Stimulated activated CD8-positive, alpha-beta memory T cell treated with anti-CD3 and anti-CD28 coated beads, Interleukin-15, amount 100 ng/mL, for 4 hours (primary cell): ENCODE measurements around the gene GTPBP4.

Experiments
- DNase-seq, 2 donors: peaks; one replicate each; pipeline ENCODE4 v3.0.0-alpha.2; 2020; ENCODE audit warnings: low read depth in 2 of 2

Gene GTPBP4

DNA sequence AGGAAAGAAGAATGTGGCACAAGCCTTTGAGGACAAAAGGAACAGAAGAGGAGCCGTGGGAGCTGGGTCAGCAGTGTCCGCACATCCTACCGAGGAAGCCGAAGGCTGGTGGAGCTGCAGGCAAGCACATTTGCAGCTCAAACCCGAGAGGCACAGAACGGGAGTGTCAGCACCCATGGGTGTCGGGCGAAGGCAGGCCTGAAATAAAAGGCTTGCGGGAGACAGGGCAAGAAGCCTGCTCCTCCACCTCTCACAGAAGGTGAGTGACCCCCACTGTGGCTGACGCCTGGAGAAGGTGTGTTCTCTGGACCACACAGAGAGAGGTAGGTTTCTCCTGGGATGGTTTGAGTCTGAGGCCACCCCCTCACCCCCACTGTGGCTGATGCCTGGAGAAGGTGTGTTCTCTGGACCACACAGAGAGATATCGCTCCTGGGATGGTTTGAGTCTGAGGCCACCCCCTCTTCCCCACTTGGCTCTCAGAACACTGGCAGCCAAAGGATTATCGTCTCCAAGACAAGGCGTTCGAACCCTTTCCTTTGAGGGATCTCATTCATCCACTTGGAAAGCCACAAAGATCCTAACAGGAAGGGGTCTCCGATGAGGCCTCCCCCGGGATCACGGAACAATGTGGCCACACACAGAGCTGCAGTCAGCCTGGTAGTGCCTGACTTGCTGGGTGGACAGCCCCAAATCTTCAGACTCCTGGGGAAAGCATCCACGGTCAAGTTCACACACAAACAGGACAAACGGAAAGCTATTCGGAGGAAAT, 21.6 kb upstream of the GTPBP4 start:
- no peak for DNase-seq

DNA sequence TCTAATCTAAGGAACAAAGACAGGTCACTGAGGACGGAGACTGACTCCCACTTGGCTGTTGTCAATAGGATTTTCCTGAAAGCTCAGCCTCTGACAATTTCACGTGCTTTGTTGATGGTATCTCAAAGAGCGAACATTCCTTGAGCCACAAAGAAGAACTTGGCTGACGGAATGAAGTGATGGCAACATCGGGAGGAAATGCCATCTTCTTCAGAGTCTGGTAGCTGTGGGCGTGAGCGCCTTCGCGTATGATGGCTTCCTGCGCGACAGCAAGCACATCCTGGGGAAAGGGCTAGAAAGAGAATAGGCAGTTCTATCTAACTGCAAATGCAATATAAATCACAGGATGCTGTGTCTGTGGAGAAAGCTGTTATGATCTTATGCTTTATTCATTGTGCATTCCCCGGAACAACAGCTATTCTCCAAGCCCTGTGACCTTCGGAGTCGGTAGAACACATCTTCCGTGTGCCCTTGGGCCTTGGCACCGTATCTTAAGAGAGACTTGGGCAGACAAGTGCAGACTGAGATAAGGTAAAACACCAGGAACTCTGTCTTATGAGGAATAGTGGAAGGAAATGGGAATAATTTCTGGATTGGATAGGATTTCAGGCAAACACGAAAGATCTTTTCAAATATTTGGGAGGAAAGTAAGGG, 19.6 kb upstream of the GTPBP4 start:
- DNase-seq, result no peak

DNA sequence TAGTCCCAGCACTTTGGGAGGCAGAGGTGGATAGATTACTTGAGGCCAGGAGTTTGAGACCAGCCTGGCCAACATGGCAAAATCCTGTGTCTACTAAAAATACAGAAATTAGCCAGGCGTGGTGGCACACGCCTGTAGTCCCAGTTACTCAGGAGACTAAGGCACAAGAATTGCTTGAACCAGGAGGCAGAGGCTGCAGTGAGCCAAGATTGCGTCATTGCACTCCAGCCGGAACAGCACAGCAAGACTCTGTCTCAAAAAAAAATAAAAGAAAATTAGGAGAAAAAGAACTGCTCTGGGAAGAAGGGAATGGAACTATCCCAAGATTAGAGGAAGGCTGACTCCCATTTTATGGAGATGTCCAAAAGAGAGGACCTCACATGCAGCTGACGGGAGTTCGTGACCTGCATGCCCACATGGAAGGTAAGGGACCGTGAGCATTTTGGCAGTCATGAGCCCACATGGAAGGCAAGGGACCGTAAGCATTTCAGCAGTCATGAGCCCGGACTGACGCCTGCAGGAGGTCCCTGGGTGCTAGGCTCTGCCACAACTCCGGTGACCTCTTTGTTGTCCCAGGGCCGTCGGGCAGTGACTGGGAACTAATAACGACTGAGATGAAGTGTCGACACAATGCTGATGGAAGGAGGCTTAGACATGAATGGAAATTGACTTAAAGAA, 18.6 kb upstream of the GTPBP4 start:
- DNase-seq, result no peak

DNA sequence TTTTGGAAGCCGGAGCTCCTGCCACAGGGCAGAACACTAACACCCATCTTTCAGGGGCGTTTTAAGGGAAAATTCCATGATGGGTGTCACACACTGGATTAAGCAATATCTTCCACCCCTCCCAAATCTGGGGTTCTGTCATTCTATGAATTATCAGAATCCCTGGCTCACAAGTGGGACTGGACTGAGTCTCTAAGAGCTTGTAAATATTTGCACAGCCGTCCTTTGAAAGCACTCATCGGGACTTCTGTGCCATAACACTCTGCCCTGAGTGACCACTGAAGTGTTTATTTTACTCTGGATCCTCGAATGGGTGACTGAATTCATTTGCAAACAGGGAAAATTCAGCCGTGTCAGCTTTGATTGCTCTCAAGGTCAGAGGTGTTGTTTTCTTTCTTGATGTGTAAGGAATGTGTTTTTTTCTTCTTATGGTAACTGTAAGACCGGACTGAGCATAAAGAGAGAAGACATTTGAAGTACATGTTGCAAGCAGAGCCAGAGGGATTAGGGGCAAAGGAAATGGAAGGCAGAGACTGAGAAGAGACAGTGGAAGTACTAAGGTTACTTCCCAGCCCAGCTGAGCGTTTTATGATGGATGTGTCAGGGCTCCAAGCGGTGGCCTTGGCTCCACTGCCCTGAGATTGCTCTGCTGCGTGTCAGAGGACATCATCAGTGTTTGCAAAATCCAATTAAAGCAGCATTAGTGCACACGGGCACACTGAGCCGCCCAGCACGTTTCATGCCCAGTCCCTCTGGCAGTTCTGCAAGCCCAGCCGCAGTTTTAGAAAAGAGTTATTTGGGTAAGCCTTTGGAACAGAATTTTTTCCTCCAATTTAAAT, 17.7 kb upstream of the GTPBP4 start:
- no peak for DNase-seq

DNA sequence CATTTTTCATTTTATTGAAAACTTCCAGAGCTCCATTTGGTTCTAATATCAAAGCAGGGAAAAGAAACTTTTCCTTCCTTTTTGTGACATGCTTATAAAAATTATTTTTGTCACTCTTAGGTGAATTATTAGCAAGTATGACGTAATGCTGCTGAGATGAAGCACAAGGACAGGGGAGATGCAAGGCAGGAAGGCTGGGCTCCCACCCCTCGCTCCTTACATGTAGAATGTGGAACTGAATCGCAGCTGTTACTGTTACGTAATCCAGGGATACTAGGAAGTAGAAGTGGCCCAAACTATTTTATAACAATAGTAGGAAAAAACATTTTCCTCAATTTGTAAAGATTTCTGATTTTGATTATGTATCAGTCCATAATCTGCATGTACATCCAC, 17.1 kb upstream of the GTPBP4 start:
- no peak for DNase-seq

DNA sequence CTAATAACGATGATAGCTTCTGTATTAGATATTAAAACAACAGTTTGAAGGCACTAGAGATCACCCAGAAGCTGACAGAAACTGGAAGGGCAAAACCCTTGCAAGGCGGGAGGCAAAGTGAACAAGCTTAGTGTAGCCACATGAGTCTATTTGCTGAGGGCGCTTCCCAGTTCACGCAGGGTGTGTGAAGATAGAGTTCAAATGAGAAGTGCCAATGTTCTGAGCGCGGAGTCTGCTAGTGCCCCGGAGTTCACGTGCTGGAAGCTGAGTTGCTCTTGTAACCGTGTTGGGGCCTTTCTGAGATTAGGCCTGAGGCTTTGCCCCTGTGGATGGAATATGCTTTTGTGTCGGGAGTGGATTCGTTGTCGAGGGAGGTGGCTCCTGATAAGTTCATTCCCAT, 16.6 kb upstream of the GTPBP4 start:
- no peak for DNase-seq

DNA sequence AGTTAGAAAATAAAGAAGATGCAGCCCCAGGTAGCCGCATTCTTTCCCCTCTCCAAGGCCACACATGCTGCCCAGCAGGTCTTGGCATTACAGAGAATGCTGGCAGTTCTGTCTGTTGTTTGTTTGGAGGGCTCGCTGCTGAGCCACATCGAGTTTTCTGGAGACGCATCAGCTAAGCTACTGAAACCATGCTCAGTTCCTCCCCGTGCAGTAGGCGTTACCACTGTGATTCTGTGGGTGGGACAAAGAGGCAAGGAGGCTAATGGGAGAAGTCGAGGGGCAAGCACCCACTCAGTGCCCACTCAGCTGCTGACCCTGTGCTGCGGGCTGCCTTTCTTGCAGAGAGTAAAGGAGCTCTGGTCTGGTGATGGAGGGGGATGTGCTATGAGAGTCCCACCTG, 15.5 kb upstream of the GTPBP4 start:
- DNase-seq, result no peak

DNA sequence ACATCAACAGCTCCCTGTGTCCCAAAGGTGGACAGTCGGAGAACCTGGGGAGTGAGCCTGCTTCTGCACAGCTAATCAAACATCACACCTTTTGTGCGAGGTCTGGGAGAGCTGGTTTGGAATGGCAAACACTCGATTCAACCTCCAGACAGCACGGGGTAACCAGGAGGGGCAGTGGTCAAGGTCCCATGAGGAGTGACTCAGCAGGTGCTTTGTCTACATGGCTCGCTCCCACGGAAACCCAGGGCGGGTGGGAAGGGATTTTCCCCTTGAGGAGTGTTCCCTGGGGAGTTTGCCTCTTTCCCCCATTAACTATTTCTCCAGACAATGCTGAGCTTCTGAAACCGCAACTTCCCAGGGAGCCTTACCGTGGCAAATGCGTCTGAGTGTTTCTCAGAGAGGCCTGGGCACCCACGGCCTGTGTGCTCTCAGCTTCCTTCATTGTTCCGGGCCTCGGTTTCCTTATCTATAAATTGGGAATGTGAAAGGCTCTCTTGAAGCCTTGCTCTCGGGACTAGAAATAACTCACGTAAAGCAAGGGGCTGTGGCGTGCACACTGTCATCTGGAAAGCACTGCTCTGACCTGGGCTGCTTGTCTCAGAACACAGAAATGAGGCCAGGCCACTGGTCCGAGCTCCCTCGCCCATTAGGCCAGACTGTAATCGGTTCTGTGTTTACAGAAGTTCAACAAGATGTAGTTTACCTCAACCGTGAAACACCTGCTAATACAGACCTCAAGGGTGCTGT, 14.0 kb upstream of the GTPBP4 start:
- no peak for DNase-seq

DNA sequence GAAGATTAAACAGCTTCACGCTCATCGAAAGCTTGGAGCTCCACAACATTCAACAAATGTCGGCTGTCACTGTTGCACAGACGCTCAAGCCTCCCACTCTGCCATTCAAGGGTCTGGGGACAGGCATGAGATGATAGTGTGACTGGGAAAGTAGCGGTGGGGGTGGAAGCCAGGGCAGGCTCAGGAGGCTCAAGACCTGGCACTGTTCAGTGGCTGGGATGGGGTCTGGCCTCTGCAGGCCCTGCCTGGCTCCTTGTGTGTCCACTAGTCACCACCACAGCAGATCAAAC, 13.5 kb upstream of the GTPBP4 start:
- DNase-seq, result no peak

DNA sequence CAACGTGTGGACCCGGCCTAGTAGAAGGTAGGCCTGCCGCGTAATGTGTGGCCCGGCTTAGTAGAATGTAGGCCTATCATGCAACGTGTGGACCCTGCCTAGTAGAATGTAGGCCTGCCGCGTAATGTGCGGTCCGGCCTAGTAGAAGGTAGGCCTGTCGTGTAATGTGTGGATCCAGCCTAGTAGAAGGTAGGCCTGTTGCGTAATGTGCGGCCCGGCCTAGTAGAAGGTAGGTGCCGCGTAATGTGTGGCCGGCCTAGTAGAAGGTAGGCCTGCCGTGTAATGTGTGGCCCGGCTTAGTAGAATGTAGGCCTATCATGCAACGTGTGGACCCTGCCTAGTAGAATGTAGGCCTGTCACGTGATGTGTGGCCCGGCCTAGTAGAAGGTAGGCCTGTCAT, 11.9 kb upstream of the GTPBP4 start:
- no peak for DNase-seq

DNA sequence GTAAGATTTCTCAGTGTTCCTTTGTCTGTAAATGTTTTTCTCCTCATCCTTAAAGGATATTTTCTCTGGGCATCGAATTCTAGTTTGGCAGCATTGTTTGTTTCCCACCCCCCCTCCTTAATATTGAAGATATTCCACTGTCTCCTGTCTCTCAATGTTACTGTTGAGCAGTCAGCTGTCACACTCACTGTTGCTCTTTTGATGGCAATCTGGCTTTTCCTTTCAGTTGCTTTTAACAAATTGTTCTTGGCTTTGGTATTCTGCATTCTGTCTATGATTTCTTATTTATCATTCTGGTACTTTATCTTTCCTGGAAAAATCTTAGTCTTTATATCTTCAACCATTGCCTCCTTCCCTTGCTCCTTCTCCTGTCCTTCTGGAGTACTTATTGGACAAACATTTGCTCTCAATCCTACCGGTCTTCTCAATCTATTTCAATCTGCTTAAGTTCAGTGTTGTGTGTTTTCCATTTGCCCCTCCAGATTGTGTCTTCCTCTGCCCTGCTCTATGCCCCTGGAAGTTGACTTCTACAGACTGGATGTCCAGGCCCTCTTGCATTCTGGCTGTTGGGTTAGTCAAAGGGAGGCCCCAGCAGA, 9.3 kb upstream of the GTPBP4 start:
- no peak for DNase-seq

DNA sequence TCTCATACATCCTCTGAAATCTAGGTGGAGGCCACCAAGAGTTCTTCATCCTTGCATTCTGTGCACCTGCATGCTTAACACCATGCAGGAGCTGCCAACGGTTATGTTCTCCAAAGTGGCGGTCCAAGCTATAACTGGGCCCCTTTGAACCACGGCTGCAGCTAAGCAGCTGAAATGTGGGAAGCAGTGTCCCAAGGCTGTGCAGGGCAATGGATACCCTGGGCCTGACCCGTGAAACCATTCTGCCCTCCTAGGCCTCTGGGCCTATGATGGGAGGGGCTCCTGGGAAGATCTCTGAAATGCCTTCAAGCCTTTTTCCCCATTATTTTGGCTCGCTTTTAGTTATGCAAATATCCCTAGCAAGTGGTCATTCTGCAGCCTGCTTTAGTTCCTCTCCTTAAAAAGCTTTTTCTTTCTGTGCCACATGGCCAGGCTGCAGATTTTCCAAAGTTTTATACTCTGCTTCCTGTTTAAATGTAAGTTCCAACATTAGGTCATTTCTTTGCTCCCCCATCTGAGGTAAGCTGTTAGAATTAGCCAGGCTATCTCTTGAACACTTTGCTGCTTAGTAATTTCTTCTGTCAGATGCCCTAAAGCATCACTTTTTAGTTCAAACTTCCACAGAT, 7.7 kb upstream of the GTPBP4 start:
- DNase-seq, result no peak

DNA sequence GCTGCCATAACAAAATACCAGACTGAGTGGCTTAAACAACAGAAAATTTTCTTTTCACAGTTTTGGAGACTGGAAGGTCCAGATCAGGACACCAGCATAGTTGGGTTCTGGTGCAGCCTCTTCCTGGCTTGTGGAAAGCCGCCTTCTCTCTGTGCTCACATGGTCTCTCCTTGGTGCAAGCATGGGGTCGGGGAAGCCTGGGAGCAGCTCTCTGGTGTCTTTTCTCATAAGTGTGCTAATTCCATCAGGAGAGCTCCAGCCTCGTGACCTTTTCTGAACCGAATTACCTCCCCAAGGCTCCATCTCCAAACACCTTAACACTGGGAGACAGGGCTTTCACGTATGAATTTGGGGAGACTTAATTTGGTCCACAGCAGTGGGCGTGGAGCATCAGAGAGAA, 4.8 kb upstream of the GTPBP4 start:
- no peak for DNase-seq

DNA sequence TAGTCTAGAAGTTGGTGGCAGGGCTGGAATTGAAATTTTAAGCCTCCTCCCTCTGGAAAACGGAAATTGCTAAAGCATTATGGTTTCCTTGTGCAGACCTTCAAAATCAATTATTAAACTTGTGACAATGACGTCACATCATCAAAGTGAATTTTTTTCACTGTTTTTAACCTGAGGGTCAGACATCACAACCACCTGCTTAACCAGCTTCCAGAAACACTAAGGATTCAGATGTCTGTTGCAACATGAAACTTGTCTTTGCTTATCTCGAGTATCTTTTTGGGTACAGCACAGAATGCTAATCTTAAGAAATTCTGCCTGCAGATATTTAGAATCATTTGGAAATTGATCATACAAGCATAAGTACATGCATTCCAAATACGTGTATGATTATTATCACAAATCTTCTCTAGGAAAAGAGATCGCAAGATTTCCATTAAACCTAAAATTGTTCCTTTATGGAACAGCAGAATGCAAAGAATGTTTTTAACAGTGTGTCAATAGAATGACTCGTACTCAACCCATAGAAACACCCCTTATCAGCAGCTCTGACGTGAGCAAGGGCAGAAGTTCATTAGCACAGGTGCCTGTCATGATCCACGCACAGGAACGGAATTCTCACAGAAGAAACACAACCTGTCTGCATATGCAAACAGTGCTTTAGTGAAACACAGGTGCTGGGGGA, 4.1 kb upstream of the GTPBP4 start:
- DNase-seq, result no peak

DNA sequence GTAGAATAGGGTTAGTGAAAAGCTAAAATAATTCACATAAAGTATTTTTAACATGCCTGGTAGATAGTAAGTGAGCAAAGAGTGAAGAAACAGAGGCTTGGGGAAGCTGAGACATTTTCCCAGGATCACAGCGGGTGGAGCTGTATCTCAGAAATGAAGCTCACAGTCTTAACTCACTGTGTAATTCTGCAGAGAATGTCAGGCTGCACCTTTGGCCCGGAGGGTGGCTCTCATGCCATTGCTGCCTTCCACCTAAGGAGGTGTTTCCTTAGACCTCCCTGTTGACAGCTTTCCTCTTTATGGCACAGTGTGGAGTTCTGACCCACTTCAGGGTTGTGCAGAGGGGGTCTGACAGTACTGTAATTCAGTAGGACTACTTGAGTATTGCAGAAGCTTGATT, 2.9 kb upstream of the GTPBP4 start:
- DNase-seq, result no peak

DNA sequence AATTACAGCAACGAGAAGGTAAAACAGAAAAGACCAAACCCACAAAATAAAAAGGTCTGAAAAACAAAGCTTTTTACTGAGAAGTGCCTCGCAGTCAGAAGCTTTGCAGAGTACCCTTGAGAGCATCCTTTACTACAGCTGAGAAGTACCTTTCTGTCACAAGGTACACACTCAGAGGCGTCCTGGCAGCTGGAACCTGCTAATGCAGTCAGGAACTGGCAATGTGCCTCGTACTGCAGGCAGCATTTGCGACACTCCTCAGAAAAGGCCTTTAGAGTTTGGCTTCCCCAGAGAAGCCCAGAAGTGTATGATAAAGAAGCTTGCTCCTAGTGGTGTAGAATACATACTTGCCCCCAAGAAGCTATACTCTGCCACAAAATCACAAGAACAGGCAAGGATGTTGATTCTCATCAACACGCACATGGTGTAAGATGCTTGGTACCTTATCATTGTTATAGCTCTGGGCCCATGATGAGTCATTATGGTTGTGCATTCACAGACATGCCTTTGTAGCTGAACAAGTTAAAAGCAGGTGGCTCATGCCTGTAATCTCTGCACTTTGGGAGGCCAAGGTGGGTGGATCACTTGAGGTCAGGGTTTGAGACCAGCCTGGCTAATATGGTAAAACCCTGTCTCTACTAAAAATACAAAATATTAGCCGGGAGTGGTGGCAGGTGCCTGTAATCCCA, 2.0 kb upstream of the GTPBP4 start:
- DNase-seq, result no peak

DNA sequence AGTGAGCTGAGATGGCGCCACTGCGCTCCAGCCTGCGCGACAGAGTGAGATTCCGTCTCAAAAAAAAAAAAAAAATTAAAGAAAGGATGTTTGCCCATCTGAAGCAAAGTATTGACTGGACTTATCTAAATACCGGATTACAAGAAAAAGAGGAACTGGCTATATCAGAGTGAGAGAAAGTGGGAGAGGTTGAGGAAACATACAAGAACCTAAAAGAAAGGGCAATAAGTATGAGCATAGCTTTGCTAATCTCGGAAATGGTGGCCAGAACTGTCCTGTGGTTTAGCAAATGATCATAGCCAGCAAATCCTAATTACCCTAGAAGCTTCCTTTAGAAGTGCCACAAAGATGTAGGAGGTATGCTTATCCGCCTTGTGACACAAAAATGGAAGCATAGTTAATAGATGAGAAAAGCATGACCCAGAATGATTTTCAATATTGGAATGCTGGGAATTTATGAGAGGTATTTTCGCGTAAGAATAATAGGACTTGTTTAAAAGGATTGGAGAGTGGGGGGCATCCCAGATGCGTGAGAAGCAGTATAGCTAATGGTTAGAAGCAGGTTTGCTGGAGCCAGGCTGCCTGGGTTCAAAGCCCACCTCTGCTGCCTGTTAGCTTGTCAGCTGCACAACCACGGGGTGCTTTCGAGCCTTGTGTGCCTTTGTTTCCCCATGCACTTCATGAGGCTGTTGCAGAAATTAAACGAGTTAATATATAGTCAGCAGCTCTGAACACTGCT, 1.2 kb upstream of the GTPBP4 start:
- DNase-seq, result no peak

DNA sequence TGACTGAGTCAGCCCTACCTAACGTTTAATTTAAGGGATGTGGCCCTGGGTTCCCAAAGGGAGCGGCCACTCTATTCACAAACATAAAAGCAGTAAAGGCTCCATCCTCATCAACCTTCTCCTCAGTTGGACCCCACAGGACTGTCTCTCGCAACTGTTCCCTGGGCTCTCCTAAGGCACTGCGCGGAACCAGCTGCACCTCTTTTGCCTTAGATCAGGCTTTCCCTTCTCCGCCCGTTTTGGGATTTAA, 689 bp upstream of the GTPBP4 start:
- DNase-seq, result no peak
